Measurements from ENCODE around the gene SLC25A19.

SLC25A19 gene

DNA sequence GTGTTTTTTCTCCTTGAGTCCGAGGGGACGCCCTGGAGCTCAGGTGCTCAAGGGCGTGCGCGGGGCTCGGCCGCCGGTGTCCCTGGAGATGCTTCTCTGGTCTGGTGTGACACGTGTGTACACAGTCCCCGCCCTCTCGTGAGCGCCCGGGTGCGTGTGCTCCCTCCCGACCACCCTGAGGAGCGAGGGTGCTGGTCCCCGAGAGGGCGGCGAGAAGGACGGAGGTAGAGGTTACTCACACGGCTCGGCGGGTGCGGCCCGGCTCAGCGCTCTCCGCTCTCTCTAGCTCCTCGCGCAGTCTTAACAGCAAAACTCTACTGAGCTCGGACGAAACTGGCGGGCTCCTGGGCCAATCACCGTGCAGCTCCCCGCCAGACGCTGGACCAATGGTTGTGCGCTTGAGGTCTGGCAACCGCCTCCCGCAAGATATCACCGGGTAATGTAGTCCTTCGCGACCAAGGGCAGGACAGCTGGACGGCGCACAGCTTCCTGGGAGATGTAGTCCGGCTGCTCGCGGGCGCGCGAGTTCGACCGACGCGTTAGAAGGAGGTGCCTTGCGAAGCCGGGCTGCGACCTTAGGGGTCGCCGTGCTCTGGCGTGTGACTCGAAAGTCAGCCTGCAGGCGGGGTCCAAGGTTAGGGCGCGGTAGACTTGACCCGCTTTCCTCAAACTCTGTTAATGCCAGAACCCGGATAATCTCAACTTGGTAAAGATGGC, at the start of gene SLC25A19:
Gene SLC25A19 (minus strand): TSS at position 319 of the 717 bp plus-strand sequence. CDS start 2,669 bp downstream, outside the sequence.
- in situ Hi-C loops (cut with HindIII; ENCODE audit: low sequenced_read_pairs): no loop called here

DNA sequence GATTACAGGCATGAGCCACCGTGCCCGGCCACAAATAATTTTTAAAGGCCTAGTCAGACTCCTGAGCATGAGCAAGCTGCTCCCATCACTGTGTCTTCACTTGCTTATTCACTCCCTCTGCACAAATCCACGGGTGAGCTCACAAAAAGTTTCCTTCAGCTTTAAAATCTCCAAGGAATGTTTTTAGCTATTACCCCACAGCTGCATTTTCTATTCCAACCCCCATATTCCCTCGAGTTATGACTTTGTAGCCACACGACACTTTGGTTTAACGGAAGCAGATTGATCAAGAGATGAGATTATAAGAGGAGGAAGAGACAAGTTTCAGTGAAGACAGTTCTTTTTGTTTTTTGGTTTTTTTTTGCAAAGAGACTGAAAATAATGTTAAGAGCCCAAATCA, 49.1 kb upstream of the SLC25A19 start:
- in situ Hi-C loops (cut with HindIII; ENCODE audit: low sequenced_read_pairs): no loop called here

DNA sequence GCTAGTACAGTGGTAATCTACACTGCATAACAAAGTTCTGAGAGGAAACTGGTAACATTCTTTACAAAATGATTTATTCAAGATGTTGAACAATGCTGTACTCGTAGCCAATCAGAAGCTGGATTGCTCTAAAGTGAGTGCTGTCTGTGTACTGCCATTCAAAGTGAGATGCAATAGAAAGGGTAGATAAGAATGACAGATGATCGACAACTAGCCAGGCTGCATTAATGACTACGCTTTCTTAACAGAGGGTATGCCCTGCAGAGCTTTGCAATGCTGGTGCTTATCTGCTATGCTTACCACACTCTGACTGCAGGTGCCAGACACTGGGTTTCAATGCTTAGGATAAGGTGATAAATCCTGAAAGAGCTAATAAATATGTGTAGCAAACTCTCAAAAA, 46.1 kb upstream of the SLC25A19 start:
- in situ Hi-C loops (cut with HindIII; ENCODE audit: low sequenced_read_pairs): no loop called here

- in situ Hi-C loops (cut with HindIII; ENCODE audit: low sequenced_read_pairs): no loop called here
Observed at GRCh38 chr17:75334723-75335122, 45.5 kb upstream of the SLC25A19 start.

DNA sequence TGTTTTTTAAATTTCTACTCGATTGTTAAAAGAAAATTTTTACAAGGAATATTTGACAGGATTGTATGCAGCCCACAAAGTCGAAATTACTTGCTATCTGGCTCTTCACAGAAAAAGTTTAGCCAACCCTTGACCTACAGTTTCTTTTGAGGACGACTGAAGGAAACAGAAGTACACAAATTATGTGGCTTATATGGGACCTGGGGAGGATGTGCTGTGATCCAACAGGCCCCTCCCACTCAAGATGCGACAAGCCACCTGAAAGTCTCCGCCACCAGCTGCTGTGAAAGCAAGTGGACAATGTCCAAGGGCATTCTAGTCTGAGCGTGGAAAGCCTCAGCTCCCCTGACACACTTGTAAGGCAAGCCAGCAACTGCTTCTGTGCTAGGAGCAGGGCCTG, 42.4 kb upstream of the SLC25A19 start:
- in situ Hi-C loops (cut with HindIII; ENCODE audit: low sequenced_read_pairs): no loop called here

DNA sequence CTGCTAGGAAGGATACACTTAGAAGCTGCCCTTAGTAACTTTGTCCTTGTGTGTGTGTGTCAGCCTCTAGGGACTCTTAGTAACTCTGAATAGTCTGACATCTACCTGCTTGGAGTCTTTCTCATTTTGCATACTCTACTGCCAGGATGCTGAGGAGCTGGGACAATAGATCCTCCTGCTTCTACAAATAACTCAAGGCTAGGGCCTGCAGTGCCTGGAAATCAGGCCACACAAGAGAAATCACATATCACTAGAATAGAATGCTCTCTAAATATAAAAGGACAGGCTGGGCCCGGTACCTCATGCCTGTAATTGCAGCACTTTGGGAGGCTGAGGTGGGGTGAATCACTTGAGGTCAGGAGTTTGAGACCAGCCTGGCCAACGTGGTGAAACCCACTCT, 38.5 kb upstream of the SLC25A19 start:
- in situ Hi-C loops (cut with HindIII; ENCODE audit: low sequenced_read_pairs): no loop called here

GRCh38 chr17:75326226-75326848, 37.1 kb upstream of the SLC25A19 start:
- in situ Hi-C loops (cut with HindIII; ENCODE audit: low sequenced_read_pairs): no loop called here

GRCh38 chr17:75325827-75326225, 36.6 kb upstream of the SLC25A19 start:
- in situ Hi-C loops (cut with HindIII; ENCODE audit: low sequenced_read_pairs): no loop called here

DNA sequence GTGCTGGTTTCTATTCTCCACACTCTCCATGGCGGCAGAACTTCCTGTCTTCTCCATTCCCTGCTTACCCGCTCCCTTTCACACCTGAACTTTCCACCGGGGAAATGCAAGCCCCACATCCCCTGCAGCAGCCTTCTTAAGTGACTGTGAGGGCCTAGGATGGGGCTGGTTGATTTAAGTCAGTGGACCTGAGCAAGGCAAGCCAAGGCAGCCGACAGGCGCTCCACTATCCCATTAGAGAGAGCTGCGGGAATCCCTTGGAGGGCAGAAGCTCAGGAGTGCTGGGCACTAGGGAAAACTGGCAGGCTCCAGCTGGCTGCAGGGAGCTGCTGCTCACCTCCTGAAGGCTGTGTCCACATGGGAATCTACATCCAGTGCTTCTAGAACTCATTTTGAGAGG, 36.1 kb upstream of the SLC25A19 start:
- in situ Hi-C loops (cut with HindIII; ENCODE audit: low sequenced_read_pairs): no loop called here

DNA sequence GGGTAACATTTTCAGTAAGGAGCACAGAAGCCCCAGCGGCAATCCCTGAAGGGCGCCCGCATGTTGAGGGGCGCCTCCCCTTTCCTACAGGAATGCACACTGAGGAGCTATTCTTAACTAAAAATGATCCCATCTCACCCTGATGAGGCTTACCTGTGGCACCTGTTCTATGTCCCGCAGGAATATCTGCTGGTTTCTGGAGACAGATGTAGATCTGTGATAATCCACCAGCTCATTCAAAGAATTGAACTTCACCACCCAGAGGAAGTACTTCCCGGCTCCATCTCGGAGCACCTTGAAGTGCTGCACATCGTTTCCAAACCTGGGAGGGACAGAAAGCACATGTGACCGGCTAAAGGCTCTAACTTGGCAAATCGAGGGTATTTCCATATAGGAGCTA, 32.3 kb upstream of the SLC25A19 start:
- in situ Hi-C loops (cut with HindIII; ENCODE audit: low sequenced_read_pairs): loop anchor here (5.0 kb wide), 2 partner anchors 59 to 76 kb away; partner anchors contain the start of genes GGA3 and MRPS7

DNA sequence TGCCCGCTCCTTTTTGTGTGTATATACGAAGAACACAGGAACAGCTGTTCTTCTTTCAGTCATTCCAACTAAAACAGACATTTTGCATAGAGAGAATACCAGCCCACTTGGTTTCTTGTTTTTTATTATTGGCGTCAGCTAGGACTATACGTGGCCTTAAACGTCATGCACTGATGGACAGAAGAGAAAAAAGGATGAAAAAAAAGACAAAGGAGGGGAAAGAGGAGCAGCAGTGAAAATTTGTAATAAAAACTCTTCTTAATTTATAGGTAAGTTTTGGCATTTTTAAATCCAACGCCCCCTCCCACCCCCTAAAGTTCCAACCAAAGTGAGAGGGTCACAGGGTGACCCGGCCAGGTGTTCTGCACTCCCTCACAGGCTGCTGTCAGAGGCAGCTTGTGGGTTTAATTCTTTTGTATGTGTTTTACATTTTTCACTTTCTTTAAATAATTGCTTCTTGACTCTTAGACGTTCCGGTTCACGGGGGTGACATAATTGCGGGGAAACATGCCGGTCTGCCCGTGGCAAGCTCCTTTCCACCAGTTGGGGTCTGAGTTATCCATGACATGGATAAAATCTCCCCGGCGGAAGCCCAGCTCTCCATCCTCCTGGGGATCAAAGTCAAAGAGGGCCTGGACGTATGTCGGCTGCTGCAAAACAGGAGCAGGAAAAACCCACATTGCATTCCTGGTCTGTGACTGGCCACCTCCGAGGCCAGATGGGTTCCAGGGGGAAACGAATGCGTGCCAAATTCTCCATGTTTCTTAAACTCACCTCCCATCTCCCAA, 30.9 kb upstream of the SLC25A19 start:
- in situ Hi-C loops (cut with HindIII; ENCODE audit: low sequenced_read_pairs): loop anchor here (5.0 kb wide), 2 partner anchors 58 to 77 kb away; partner anchors contain the start of genes GGA3 and MRPS7

DNA sequence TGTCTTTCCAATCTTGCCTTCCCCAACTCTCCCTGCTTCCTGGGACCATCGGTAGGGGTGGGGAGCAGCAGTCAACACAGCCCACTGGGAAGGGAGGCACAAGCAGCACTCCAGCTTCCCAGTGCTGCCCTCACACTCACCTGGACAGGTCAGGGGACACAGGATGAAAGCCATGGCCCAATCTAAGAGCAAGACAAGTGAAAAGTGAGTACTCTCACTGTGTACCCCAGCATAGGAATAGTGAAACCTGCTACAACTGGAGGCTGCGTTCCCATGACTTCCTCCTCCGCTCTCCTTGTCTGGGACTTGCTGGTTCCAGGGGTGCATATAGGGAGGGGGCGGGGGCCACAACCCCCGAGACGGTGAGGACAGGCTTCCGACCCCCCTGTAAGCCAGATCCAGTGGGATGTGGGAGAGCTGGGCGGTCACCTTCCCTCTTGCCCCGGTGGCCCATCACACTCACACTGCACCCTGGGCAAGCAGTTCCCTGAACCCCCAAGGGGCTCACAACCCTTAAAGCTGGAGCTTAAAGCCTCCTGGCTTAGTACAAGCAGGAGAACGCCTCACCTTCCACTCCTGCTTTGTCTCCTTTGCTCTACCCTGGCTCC, 29.5 kb upstream of the SLC25A19 start:
- in situ Hi-C loops (cut with HindIII; ENCODE audit: low sequenced_read_pairs): no loop called here

DNA sequence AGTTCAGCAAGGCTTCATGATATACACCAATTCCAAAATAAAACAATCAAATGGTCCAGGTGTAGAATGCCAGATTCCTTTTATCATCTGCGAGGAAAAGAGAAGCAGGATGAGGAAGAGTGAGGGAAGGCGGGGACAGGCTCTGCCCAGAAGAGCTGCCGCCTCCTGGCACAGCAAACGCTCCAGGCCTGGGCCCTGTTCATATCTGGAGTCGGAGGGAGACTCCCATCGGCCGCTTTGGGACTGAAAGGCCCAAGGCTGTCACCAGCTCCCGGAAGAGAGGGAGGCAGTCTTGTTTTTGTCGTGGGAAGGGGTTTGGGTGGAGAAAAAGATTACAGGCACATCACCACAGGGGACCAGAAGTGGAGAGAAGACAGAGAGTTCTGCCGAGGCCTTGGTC, 29.0 kb upstream of the SLC25A19 start:
- in situ Hi-C loops (cut with HindIII; ENCODE audit: low sequenced_read_pairs): no loop called here

GRCh38 chr17:75317671-75318070, 28.4 kb upstream of the SLC25A19 start:
- in situ Hi-C loops (cut with HindIII; ENCODE audit: low sequenced_read_pairs): no loop called here

GRCh38 chr17:75316253-75316652, 27.0 kb upstream of the SLC25A19 start:
- in situ Hi-C loops (cut with HindIII; ENCODE audit: low sequenced_read_pairs): no loop called here

GRCh38 chr17:75315541-75316243, 26.5 kb upstream of the SLC25A19 start:
- in situ Hi-C loops (cut with HindIII; ENCODE audit: low sequenced_read_pairs): no loop called here

GRCh38 chr17:75313941-75314551, 24.8 kb upstream of the SLC25A19 start:
- in situ Hi-C loops (cut with HindIII; ENCODE audit: low sequenced_read_pairs): no loop called here

DNA sequence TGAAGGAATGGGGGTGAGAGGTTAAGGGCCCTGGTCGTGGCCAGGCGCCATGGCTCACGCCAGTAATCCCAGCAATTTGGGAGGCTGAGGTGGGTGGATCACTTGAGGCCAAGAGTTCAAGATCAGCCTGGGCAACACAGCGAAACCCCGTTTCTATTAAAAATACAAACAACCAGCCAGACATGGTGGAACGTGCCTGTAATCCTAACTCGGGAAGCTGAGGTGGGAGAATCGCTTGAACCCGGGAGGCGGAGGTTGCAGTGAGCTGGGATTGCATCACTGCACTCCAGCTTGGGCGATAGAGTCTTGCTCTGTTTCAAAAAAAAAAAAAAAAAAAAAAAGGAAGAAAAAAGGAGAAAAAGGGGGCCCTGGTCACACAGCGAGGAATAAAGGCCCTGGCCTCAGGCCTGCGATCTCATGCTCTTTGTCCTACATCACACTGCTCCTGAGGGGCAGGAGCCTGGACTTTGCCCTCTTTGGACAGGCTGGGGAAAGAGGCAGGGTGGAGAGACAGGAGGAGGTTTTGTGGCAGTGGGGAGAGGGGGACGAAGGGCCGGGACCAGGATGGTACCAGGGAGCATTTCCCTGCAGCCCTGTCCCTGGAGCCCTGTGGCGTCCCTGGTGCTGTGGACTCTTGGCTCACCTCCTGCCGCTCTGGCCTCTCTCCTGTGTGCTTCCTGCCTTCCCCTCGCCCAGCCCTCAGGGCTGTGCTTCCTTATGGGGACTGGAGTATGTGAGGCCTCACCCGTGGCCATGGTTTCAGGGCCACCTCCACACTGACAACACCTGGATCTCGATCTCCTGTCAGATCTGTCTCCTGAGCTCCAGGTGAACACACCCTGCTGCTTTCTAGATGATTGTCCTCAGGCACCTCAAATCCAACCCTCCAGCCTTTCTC, 19.7 kb upstream of the SLC25A19 start:
- in situ Hi-C loops (cut with HindIII; ENCODE audit: low sequenced_read_pairs): no loop called here
